HG02642 (cell line): ENCODE data around the gene LSM14A.

ENCODE experiments used
- ATAC-seq: cut with Tn5 transposase; IDR thresholded peaks from one replicate; pipeline ENCODE4 v1.9.1; 2021; ENCODE audit warnings: mild to moderate bottlenecking; ENCODE audit not compliant: unreplicated experiment, poor library complexity

Gene LSM14A

GRCh38 chr19:34275705-34276104 lies 103.4 kb downstream of the LSM14A start:
- no peak for ATAC-seq

GRCh38 chr19:34276614-34277013 lies 104.3 kb downstream of the LSM14A start:
- ATAC-seq, result no peak

GRCh38 chr19:34277244-34277643 lies 104.9 kb downstream of the LSM14A start:
- no peak for ATAC-seq

DNA sequence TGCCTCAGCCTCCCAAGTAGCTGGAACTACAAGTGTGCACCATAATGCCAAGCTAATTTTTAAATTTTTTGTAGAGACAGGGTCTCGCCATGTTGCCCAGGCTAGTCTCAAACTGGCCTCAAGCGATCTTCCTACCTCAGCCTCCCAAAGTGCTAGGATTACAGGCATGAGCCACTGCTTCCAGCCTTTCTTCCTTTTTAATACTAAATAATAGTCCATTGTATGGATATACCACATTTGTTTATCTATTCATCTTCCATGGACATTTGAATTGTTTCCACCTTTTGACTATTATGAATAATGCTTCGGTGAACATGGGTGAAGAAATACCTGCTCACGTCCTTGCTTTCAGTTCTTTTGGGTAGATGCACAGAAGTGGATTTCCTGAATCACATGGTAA lies 106.5 kb downstream of the LSM14A start:
- no peak for ATAC-seq
